ENCODE results near the gene DNAH1.

Gene DNAH1

DNA sequence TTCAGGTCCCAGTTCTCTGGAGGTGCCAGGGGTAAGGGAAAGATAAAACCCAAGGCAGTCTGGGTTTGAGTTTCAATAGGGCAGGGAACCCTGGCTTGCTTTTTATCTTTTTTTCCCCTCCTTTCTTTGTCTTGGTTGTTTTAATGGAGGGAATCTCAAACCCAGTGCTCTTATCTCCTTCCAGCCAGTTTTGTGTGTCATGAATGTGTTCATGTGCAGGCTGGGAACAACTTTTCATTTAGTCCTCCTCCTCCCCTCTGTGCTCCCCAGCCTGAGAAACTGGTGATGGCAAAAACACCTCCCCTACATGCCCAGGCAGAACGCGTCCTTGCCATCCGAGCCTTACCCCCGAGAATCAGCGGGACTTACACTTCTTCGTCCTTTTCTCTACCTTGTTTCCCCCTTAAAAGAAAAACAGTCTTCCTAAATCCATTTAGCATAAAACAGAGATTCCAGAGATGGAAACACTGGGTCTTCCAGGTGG lies 117.9 kb downstream of the DNAH1 start:
- DNase-seq: no peak
- TF ChIP-seq CTCF (IDR thresholded peaks at IDR 0.05; ENCODE audit: low read depth, low read length, missing control alignments): no peak
- H3K4me3 ChIP-seq (ENCODE audit: low read depth, low read length): no peak overlapping the region
- no peak overlapping the region for H3K27ac ChIP-seq
- H3K27me3 ChIP-seq (replicated peaks): no peaks in the 10 kb centered on the region
- in situ Hi-C loops (cut with HindIII; ENCODE audit: low pct_ligation_motif_present, low sequenced_read_pairs): no loop called here
- H3K36me3 ChIP-seq (replicated peaks): no peaks in the 10 kb centered on the region

GRCh38 chr3:52434491-52435115 lies 118.5 kb downstream of the DNAH1 start:
- TF ChIP-seq CTCF (IDR thresholded peaks at IDR 0.05; ENCODE audit: low read depth, low read length, missing control alignments): no peak
- Histone ChIP-seq H3K36me3 (replicated peaks) (no peaks in the 10 kb centered on the region), H3K27ac (no peak overlapping the region), H3K4me3 (ENCODE audit: low read depth, low read length) (no peak overlapping the region), H3K27me3 (replicated peaks) (no peaks in the 10 kb centered on the region)
- DNase-seq: no peak
- in situ Hi-C loops (cut with HindIII; ENCODE audit: low pct_ligation_motif_present, low sequenced_read_pairs): no loop called here

DNA sequence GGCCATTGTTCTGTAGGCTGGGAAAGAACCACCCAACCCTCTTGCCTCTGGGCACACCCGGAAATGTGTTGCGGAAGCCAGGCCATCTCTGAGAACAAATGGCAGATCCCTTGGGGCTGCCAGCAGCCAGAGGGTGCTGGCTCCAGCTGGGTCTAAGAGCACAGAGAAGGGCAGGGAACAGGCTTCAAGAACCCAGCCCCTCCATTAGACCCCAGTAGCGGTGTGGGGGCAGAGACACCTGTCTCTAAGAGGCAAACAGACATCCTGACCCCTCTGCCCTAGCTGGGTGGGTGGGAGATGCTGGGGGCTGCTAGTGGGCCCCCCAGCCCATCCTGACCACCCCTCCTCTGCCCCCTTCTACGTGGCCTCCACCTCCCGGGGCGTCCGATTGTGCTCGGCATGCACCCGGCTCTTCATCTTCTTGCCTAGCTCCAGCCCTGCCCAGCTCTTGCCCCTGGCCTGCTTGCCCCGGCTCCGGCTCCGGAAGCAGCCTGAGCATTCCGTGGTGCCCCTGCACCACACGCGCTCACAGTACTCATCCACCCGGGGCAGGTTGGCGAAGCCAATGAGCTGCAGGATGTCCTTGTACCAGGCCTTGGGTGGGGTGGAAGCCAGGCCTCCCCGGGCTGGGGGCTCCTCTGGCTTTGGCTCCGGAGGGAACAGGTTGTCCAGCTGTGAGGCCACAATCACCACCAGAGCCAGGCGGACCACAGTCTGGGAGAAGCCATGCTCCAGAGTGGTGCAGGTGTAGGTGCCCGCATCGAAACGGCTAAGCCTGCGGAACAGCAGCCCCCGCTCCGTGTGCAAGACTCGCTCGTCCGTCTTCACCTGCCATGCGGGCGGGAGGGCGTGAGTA lies 119.4 kb downstream of the DNAH1 start:
- DNase-seq: no peak
- H3K27me3 ChIP-seq (replicated peaks): no peaks in the 10 kb centered on the region
- no peaks in the 10 kb centered on the region for H3K36me3 ChIP-seq (replicated peaks)
- H3K27ac ChIP-seq: no peak overlapping the region
- H3K4me3 ChIP-seq (ENCODE audit: low read depth, low read length): no peak overlapping the region
- no peak for TF ChIP-seq CTCF (IDR thresholded peaks at IDR 0.05; ENCODE audit: low read depth, low read length, missing control alignments)
- in situ Hi-C loops (cut with HindIII; ENCODE audit: low pct_ligation_motif_present, low sequenced_read_pairs): no loop called here

DNA sequence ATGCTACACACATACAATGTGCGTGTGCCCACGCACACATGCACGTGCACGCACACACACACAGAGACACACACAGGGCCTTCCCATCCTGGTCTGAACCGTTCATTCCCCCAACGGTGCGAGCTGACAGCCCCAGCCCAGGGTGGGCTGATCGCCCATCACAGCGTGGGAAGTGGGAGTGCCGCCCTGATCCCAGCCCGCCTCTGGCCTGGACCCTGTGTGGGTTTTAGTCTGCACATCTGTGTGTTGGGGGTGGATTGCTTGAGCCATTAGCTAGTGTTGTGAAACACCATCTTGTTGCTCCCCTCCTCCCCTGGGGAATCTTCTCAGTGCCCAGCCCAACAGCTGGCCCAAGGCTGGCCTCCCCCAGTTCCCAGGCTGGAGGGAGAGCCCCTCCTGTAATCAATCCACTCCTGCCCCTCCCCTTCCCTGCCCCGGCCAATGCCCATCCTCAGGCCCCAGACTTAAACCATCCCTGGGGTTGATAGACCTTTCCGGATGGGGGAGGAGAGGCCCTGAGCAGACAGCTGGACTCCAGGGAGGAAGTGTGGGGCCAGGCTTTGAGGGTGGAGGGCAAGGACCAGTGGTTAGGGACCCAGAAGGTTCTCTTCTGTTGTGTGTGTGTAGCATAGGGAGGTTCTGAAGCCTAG lies 120.5 kb downstream of the DNAH1 start:
- no peaks in the 10 kb centered on the region for H3K36me3 ChIP-seq (replicated peaks)
- no peak overlapping the region for H3K4me3 ChIP-seq (ENCODE audit: low read depth, low read length)
- H3K27me3 ChIP-seq (replicated peaks): no peaks in the 10 kb centered on the region
- H3K27ac ChIP-seq: no peak overlapping the region
- in situ Hi-C loops (cut with HindIII; ENCODE audit: low pct_ligation_motif_present, low sequenced_read_pairs): no loop called here
- DNase-seq: no peak
- TF ChIP-seq CTCF (IDR thresholded peaks at IDR 0.05; ENCODE audit: low read depth, low read length, missing control alignments): no peak

DNA sequence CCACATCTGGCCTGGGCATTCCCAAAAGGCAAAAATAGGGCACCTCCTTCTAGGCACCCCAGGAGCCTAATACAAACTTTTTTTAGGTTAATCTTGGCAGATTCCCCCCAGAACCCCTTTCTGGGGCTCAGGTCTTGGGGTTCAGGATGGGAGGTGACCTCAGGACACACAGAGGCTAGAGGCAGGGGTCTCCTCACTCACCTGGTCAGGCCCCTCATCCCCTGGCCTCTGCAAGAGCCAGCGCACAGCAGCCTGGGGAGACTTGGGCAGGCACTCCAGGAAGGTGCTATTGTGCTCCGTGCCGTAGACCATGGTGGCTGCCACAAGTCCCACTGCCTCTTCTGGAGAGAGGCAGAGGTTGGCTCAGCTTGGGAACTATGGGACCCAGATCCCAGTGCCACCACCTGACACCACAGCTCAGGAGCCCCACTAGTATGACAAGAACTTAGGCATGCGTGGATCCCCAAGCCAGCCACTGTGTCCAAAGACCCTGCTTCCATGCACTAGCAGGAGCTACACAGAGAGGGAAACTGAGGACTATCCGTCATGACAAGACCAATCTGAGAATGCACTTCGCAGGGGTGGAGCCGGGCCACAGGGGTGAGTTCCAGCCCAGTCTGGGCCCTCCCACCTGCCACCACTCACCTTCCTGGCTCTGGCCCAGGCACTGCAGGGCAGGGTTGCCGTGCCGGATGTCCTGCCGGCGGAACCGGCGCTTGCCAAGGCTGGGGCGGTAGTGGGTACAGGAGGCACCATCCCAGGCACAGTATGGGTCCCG lies 121.4 kb downstream of the DNAH1 start:
- in situ Hi-C loops (cut with HindIII; ENCODE audit: low pct_ligation_motif_present, low sequenced_read_pairs): no loop called here
- Histone ChIP-seq H3K27me3 (replicated peaks) (no peaks in the 10 kb centered on the region), H3K4me3 (ENCODE audit: low read depth, low read length) (no peak overlapping the region), H3K27ac (no peak overlapping the region), H3K36me3 (replicated peaks) (no peaks in the 10 kb centered on the region)
- TF ChIP-seq CTCF (IDR thresholded peaks at IDR 0.05; ENCODE audit: low read depth, low read length, missing control alignments): no peak
- DNase-seq: no peak

All from brain microvascular endothelial cell (primary cell).